Uterus (tissue), 4 donors: Measurements from ENCODE around the gene NEURL1. TPM values are rescaled to one million over a fixed set of nuclear protein-coding genes. Genes with fewer than 3 reads are reported as not detected.

Source experiments
- DNase-seq, 2 donors: peaks; one replicate each; pipeline ENCODE4 v3.0.0-alpha.2; 2019 to 2020
- H3K27ac ChIP-seq, 2 donors: fragments of 200-600 bp; sonication (generic); 1 replicate in 1 of 2; 2 replicates in 1 of 2; pipeline ENCODE4 v1.5.1; 2016 to 2018
- H3K27me3 ChIP-seq, 2 donors: fragments of 200-600 bp; sonication (generic); one replicate each; pipeline ENCODE4 v1.5.1; 2018 to 2019; ENCODE audit warnings: control low read depth in 1 of 2
- H3K36me3 ChIP-seq, 2 donors: fragments of 200-600 bp; sonication (generic); one replicate each; pipeline ENCODE4 v1.5.1; 2019; ENCODE audit warnings: control low read depth in 1 of 2
- H3K4me1 ChIP-seq, 2 donors: fragments of 200-600 bp; sonication (generic); one replicate each; pipeline ENCODE4 v1.5.1; 2018 to 2019; ENCODE audit warnings: control low read depth in 1 of 2
- H3K4me3 ChIP-seq, 2 donors: fragments of 200-600 bp; sonication (generic); 1 replicate in 1 of 2; 2 replicates in 1 of 2; pipeline ENCODE4 v1.5.1; 2018 to 2019; ENCODE audit warnings: mild to moderate bottlenecking in 1 of 2
- H3K9me3 ChIP-seq, 2 donors: fragments of 200-600 bp; sonication (generic); one replicate each; pipeline ENCODE4 v1.5.1; 2019; ENCODE audit warnings: control low read depth in 1 of 2
- CTCF ChIP-seq, 4 experiments: fragments of 200-600 bp in 2 of 4; fragments of 450-650 bp in 2 of 4; sonication (generic) in 2 of 4; IDR thresholded peaks; one replicate each; pipeline ENCODE4 v1.5.1; 2016 to 2019; ENCODE audit warnings: antibody characterized with exemption in 4 of 4, mild to moderate bottlenecking in 2 of 4, moderate library complexity in 1 of 4
- POLR2A ChIP-seq, 2 donors: fragments of 450-650 bp; IDR thresholded peaks; one replicate each; pipeline ENCODE4 v1.6.1; 2016; ENCODE audit warnings: antibody characterized with exemption in 2 of 2, mild to moderate bottlenecking in 1 of 2, moderate library complexity in 1 of 2
- intact Hi-C: fragments of 100-400 bp; cut with DNase I; formaldehyde crosslinking; loops from one replicate; pipeline ENCODE4 v1.15.1; 2023; ENCODE audit warnings: low total_unique reads
- total RNA-seq, 4 donors: library from RNA; depleted of rRNA in 3 of 4; stranded (reverse); fragments of >200 nt in 3 of 4; gene quantifications; one replicate each; pipeline versions ENCODE4 v1.1.0 to v1.2.4, GENCODE V29; 2014 to 2023
- donor health status: DM: yes; HTN: yes; CAD: no.

Gene NEURL1
- 10 to 100 TPM in 2 of 4 donors, 1 to 10 TPM in 2; 3.8 to 46.1 (median 14.1) TPM for total RNA-seq

GRCh38 chr10:103493362-103493915 is at the start of gene NEURL1:
Gene NEURL1 (plus strand): TSS chr10:103493705. CDS start chr10:103494388, 683 bp downstream.
- DNase-seq: peak in 1 of 2 donors; percentile 54
- Histone ChIP-seq H3K36me3 (no peaks in the 10 kb centered on the region), H3K4me3 (peak within 1 kb of the TSS; percentile 59 to 64), H3K9me3 (no peaks in the 10 kb centered on the region), H3K27me3 (no peaks in the 10 kb centered on the region), H3K27ac (peak within 1 kb of the TSS; percentile 87 to 89), H3K4me1 (peaks cover 4 to 11% of the 10 kb centered on the region in 2 donors)
- TF ChIP-seq CTCF (IDR thresholded peaks at IDR 0.05): no peak
- TF ChIP-seq POLR2A (IDR thresholded peaks at IDR 0.05): no peak
- intact Hi-C loops: no loop called here

- Histone ChIP-seq H3K27ac (peak overlapping the region; percentile 91 to 94), H3K9me3 (no peaks in the 10 kb centered on the region), H3K36me3 (no peaks in the 10 kb centered on the region), H3K27me3 (no peaks in the 10 kb centered on the region), H3K4me3 (no peak overlapping the region), H3K4me1 (peaks cover 18 to 44% of the 10 kb centered on the region in 2 donors)
- no peak for TF ChIP-seq CTCF (IDR thresholded peaks at IDR 0.05)
- no peak for TF ChIP-seq POLR2A (IDR thresholded peaks at IDR 0.05)
- DNase-seq: no peak
- intact Hi-C loops: no loop called here
Measured at GRCh38 chr10:103444478-103444877, 49.0 kb upstream of the NEURL1 start.

- H3K27ac ChIP-seq: peak overlapping the region; percentile 91 to 94
- H3K4me1 ChIP-seq: peaks cover 18 to 52% of the 10 kb centered on the region in 2 donors
- no peak for TF ChIP-seq POLR2A (IDR thresholded peaks at IDR 0.05)
- TF ChIP-seq CTCF (IDR thresholded peaks at IDR 0.05): no peak
- no peaks in the 10 kb centered on the region for H3K27me3 ChIP-seq
- DNase-seq: no peak
- no peaks in the 10 kb centered on the region for H3K36me3 ChIP-seq
- intact Hi-C loops: no loop called here
- no peaks in the 10 kb centered on the region for H3K9me3 ChIP-seq
- no peak overlapping the region for H3K4me3 ChIP-seq
Measured at GRCh38 chr10:103445366-103445765, 48.1 kb upstream of the NEURL1 start.

- H3K4me1 ChIP-seq: peaks cover 18 to 53% of the 10 kb centered on the region in 2 donors
- H3K9me3 ChIP-seq: no peaks in the 10 kb centered on the region
- no peak overlapping the region for H3K4me3 ChIP-seq
- H3K27ac ChIP-seq: peak overlapping the region; percentile 91 to 94
- no peaks in the 10 kb centered on the region for H3K36me3 ChIP-seq
- no peaks in the 10 kb centered on the region for H3K27me3 ChIP-seq
- TF ChIP-seq POLR2A (IDR thresholded peaks at IDR 0.05): no peak
- TF ChIP-seq CTCF (IDR thresholded peaks at IDR 0.05): no peak
- intact Hi-C loops: no loop called here
- DNase-seq: peak; percentile 88 to 89
Measured at GRCh38 chr10:103445767-103446567, 47.5 kb upstream of the NEURL1 start.

GRCh38 chr10:103447187-103447586 is 46.3 kb upstream of the NEURL1 start:
- H3K27ac ChIP-seq: peak overlapping the region; percentile 91 to 94
- TF ChIP-seq CTCF (IDR thresholded peaks at IDR 0.05) (no peak), POLR2A (IDR thresholded peaks at IDR 0.05) (no peak)
- H3K4me3 ChIP-seq: no peak overlapping the region
- H3K36me3 ChIP-seq: no peaks in the 10 kb centered on the region
- peaks cover 12 to 52% of the 10 kb centered on the region in 2 donors for H3K4me1 ChIP-seq
- no peaks in the 10 kb centered on the region for H3K27me3 ChIP-seq
- intact Hi-C loops: no loop called here
- H3K9me3 ChIP-seq: no peaks in the 10 kb centered on the region
- DNase-seq: no peak
